ENCODE results near the gene AMBP. TPM values are rescaled to one million over a fixed set of nuclear protein-coding genes. Genes with fewer than 3 reads are reported as not detected.

AMBP gene
- total and polyA plus RNA-seq, 2 donors from 2014 or later: 5.3 to 43.5 TPM

DNA sequence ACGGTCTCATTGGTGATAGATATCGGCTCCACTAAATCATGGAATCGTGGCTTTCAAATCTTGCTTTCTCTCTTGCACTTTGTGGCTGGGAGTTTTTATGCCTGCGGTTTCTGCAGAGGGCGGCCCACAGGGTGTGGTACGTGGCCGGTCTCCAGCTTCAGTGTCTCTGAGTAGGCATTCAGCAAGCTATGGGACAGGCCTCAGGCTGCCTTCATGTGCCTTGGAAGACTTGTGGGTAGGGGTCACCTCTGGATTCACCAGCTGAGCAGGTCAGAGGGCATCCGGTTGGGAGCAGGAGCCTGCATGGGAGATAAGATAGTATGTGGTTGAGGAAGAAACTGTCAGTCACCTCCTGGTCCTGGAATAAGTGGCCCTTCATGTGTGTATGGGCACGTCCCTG is 47.7 kb downstream of the AMBP start:
- H3K4me3 ChIP-seq (ENCODE audit: low read length in 3 of 3): no peak overlapping the region
- FAIRE-seq: no peak
- H3K9ac ChIP-seq (ENCODE audit: low read length in 3 of 3): no peak overlapping the region
- no peaks in the 10 kb centered on the region for H3K27me3 ChIP-seq (ENCODE audit: control insufficient read depth, insufficient read depth, low read length)
- DNase-seq: peak in 2 of 5 donors; percentile 5 to 22
- H3K27ac ChIP-seq (ENCODE audit: low read depth in 2 of 2, low read length in 2 of 2): no peak overlapping the region
- TF ChIP-seq, protein P1, sequence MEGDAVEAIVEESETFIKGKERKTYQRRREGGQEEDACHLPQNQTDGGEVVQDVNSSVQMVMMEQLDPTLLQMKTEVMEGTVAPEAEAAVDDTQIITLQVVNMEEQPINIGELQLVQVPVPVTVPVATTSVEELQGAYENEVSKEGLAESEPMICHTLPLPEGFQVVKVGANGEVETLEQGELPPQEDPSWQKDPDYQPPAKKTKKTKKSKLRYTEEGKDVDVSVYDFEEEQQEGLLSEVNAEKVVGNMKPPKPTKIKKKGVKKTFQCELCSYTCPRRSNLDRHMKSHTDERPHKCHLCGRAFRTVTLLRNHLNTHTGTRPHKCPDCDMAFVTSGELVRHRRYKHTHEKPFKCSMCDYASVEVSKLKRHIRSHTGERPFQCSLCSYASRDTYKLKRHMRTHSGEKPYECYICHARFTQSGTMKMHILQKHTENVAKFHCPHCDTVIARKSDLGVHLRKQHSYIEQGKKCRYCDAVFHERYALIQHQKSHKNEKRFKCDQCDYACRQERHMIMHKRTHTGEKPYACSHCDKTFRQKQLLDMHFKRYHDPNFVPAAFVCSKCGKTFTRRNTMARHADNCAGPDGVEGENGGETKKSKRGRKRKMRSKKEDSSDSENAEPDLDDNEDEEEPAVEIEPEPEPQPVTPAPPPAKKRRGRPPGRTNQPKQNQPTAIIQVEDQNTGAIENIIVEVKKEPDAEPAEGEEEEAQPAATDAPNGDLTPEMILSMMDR (IDR thresholded peaks at IDR 0.05; ENCODE audit: borderline replicate concordance, extremely low read depth, insufficient read depth): no peak
- peaks cover 0 to 46% (median 12%) of the 10 kb centered on the region in 3 donors for H3K36me3 ChIP-seq (ENCODE audit: control insufficient read depth in 2 of 3, insufficient read depth in 3 of 3, low read length in 3 of 3)
- intact Hi-C loops (cut with DNase I): no loop called here
- H3K4me1 ChIP-seq (ENCODE audit: control insufficient read depth in 2 of 3, insufficient read depth in 2 of 3, low read depth in 1 of 3, low read length in 3 of 3): no peaks in the 10 kb centered on the region
- no peaks in the 10 kb centered on the region for H3K9me3 ChIP-seq (ENCODE audit: control insufficient read depth in 2 of 3, insufficient read depth in 1 of 3, low read length in 3 of 3)

DNA sequence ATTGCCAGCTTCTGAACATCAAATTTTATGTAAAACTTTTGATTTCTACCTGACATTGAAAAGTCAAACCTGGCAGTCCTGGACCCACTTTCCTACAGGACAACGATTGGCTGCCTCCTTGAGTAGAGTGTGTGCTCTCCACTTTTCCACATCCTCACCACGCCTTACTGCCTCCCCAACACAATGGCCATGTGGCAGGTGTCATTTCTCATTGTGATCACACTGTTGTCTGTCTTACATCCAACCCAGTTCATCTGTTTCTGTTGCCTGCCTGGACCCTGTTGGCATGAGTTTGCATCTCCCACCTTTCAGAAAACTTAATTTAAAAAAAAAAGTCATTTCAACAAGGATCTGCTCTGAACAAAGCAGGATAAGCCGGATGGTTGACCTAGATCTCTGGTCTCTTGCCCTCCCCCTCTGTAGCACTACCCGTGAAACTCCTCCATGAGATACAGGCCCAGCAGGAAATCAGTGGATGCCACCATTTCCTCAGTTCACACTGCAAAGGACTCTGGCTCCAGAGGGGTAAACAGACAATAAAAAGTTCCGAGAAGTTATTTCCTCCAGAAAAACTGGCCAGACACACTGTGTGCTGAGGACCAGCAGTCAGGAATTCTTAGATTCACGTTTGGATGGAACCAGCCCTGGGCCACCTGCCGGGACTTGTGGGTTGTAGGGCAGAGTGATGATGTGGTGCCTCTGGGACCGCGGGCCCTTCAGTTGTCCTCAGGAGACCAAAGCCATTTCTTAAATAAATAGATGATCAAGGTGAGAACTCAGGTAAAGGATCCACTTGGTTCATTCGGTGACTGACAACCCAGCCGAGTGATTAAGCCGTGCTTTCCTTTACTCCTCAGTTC is 48.6 kb downstream of the AMBP start:
- no peak overlapping the region for H3K4me3 ChIP-seq (ENCODE audit: low read length in 3 of 3)
- H3K36me3 ChIP-seq (ENCODE audit: control insufficient read depth in 2 of 3, insufficient read depth in 3 of 3, low read length in 3 of 3): peaks cover 0 to 48% (median 15%) of the 10 kb centered on the region in 3 donors
- no peak overlapping the region for H3K27ac ChIP-seq (ENCODE audit: low read depth in 2 of 2, low read length in 2 of 2)
- H3K27me3 ChIP-seq (ENCODE audit: control insufficient read depth, insufficient read depth, low read length): no peaks in the 10 kb centered on the region
- intact Hi-C loops (cut with DNase I): no loop called here
- DNase-seq: peak in 2 of 5 donors; percentile 2 to 19
- no peak for FAIRE-seq
- H3K9me3 ChIP-seq (ENCODE audit: control insufficient read depth in 2 of 3, insufficient read depth in 1 of 3, low read length in 3 of 3): no peaks in the 10 kb centered on the region
- H3K4me1 ChIP-seq (ENCODE audit: control insufficient read depth in 2 of 3, insufficient read depth in 2 of 3, low read depth in 1 of 3, low read length in 3 of 3): no peaks in the 10 kb centered on the region
- H3K9ac ChIP-seq (ENCODE audit: low read length in 3 of 3): no peak overlapping the region
- TF ChIP-seq, protein P1 (IDR thresholded peaks at IDR 0.05; ENCODE audit: borderline replicate concordance, extremely low read depth, insufficient read depth): no peak

DNA sequence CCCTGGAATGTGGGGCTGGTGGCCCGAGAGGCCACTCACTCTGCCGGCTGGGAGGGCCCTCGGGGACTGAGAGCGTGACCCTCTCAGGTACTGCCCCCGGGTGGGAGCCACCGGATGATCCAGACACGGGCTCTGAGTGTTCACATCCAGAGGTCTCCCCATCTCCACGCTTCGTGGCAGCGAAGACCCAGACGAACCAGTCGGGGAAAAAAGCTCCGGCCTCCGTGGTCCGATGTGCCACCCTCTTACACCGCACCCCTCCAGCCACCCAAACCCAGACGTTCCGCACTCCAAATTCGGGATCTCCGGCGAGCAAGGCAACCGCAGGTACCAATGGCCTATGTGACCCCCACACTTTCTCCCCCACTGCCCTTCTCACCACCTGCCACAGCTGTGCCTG is 49.5 kb downstream of the AMBP start:
- Histone ChIP-seq H3K4me3 (ENCODE audit: low read length in 3 of 3) (no peak overlapping the region), H3K4me1 (ENCODE audit: control insufficient read depth in 2 of 3, insufficient read depth in 2 of 3, low read depth in 1 of 3, low read length in 3 of 3) (no peaks in the 10 kb centered on the region), H3K9me3 (ENCODE audit: control insufficient read depth in 2 of 3, insufficient read depth in 1 of 3, low read length in 3 of 3) (peaks cover 0 to under 1% (median 0%) of the 10 kb centered on the region in 3 donors), H3K36me3 (ENCODE audit: control insufficient read depth in 2 of 3, insufficient read depth in 3 of 3, low read length in 3 of 3) (peaks cover 0 to 39% (median 14%) of the 10 kb centered on the region in 3 donors), H3K9ac (ENCODE audit: low read length in 3 of 3) (no peak overlapping the region), H3K27me3 (ENCODE audit: control insufficient read depth, insufficient read depth, low read length) (no peaks in the 10 kb centered on the region), H3K27ac (ENCODE audit: low read depth in 2 of 2, low read length in 2 of 2) (no peak overlapping the region)
- TF ChIP-seq, protein P1 (IDR thresholded peaks at IDR 0.05; ENCODE audit: borderline replicate concordance, extremely low read depth, insufficient read depth): no peak
- FAIRE-seq: no peak
- DNase-seq: peak in 2 of 5 donors; percentile 1 to 28
- intact Hi-C loops (cut with DNase I): no loop called here

Measured in kidney (tissue), 14 donors.